AG04449 (cell line): ENCODE measurements around the gene ABCG1.
A peak's percentile ranks its signal among the peaks of the same experiment; 100 is the strongest.

ENCODE experiments used
- CTCF ChIA-PET: fragments of 350-600 bp; formaldehyde crosslinking; extraction: SDS; loops from one replicate; lab custom pipeline; 2021; ENCODE audit warnings: antibody characterized with exemption; lab: Yijun Ruan, JAX
- POLR2A ChIA-PET: fragments of 400-600, 350-600 bp; formaldehyde crosslinking; extraction: SDS; loops from one replicate; lab custom pipeline; 2020; ENCODE audit warnings: antibody characterized with exemption, inconsistent platforms; lab: Yijun Ruan, JAX
- DNase-seq: peaks from one replicate; pipeline ENCODE4 v3.0.0-alpha.2; 2010; ENCODE audit warnings: low read depth, low spot score
- H3K4me3 ChIP-seq: 2 replicates; pipeline ENCODE4 v1.5.1; 2011; ENCODE audit warnings: low read depth, mild to moderate bottlenecking, control low read depth, low read length
- CTCF ChIP-seq: IDR thresholded peaks from one replicate; pipeline ENCODE4 v1.5.1; 2011; ENCODE audit warnings: mild to moderate bottlenecking, moderate library complexity, low read length, control low read depth, inconsistent platforms; ENCODE audit not compliant: insufficient read depth; ENCODE audit errors: missing control alignments

ABCG1 gene

GRCh38 chr21:42337830-42338728 lies 119.1 kb downstream of the ABCG1 start:
- H3K4me3 ChIP-seq: no peak overlapping the region
- POLR2A ChIA-PET: no interaction called here
- DNase-seq: no peak
- TF ChIP-seq CTCF: peak; percentile 36
- CTCF ChIA-PET: no interaction called here

- CTCF ChIA-PET: no interaction called here
- no peak for TF ChIP-seq CTCF
- POLR2A ChIA-PET: no interaction called here
- H3K4me3 ChIP-seq: no peak overlapping the region
- no peak for DNase-seq
Observed at GRCh38 chr21:42338729-42339715, 120.1 kb downstream of the ABCG1 start.

- ChIA-PET CTCF (interaction anchor here (0.9 kb wide), 1 partner anchor 194 kb away, joined by 3 read pairs; no protein-coding TSS in a partner anchor), POLR2A (no interaction called here)
- no peak for TF ChIP-seq CTCF
- H3K4me3 ChIP-seq: no peak overlapping the region
- DNase-seq: no peak
Observed at GRCh38 chr21:42340187-42341050, 121.5 kb downstream of the ABCG1 start.

GRCh38 chr21:42341776-42342542 lies 123.0 kb downstream of the ABCG1 start:
- TF ChIP-seq CTCF: no peak
- DNase-seq: no peak
- no peak overlapping the region for H3K4me3 ChIP-seq
- POLR2A ChIA-PET: no interaction called here
- CTCF ChIA-PET: no interaction called here

GRCh38 chr21:42343101-42343500 lies 124.2 kb downstream of the ABCG1 start:
- POLR2A ChIA-PET: no interaction called here

More at GRCh38 chr21:42343101-42343500, 124.2 kb downstream of the ABCG1 start:
- CTCF ChIA-PET: no interaction called here
- no peak for TF ChIP-seq CTCF
- no peak overlapping the region for H3K4me3 ChIP-seq
- no peak for DNase-seq
